HuH-7.5 (cell line): ENCODE data around the gene RNF167.
A peak's percentile ranks its signal among the peaks of the same experiment; 100 is the strongest.

Source experiments
- DNase-seq: peaks from one replicate; pipeline ENCODE4 v3.0.0; 2011; ENCODE audit warnings: low spot score

RNF167 gene

DNA sequence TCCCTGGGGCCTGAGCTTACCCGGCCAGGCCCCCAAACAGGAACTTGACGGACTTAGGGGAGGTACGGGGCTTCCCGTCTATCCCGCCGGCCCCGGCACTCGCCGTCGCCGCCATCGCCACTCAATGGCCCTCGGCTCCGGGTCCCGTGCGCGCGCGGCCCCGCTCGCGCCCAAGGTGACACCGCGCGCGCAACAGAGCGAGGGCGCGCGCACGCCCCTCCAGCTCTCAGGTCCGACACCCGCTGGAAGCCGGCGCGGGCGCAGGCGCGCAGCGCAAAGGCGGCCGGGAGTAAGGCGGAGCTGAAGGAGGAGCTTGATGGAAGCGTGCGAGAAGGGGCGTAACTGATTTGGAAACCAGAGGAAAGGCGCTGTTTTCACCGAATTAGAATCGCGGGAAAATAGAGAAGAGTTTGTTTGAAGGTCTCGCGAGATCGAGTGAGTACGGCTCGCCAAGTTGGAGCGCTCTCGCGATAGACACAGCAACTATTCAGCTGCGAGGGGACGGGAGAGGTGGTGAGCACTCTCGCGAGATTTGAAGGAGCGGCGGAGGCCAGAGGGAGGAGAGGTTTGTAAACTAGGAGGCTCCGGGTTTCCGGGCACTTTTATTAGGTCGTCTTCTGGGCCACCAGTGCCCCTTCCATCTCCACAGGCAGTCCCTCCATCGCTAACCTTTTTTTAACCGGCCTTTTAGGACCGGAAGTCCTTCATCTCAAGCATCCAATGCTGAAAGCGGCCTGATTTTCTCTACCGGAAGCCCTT lies at the start of gene RNF167, which contains the start of gene SLC25A11:
TSS of gene RNF167 (plus strand) at position 473 of the 759 bp plus-strand sequence. CDS start 642 bp downstream, outside the sequence.
TSS of gene SLC25A11 (minus strand) at position 251 of the 759 bp plus-strand sequence. CDS start at position 115, 136 bp downstream.
- peak; percentile 91 for DNase-seq

DNA sequence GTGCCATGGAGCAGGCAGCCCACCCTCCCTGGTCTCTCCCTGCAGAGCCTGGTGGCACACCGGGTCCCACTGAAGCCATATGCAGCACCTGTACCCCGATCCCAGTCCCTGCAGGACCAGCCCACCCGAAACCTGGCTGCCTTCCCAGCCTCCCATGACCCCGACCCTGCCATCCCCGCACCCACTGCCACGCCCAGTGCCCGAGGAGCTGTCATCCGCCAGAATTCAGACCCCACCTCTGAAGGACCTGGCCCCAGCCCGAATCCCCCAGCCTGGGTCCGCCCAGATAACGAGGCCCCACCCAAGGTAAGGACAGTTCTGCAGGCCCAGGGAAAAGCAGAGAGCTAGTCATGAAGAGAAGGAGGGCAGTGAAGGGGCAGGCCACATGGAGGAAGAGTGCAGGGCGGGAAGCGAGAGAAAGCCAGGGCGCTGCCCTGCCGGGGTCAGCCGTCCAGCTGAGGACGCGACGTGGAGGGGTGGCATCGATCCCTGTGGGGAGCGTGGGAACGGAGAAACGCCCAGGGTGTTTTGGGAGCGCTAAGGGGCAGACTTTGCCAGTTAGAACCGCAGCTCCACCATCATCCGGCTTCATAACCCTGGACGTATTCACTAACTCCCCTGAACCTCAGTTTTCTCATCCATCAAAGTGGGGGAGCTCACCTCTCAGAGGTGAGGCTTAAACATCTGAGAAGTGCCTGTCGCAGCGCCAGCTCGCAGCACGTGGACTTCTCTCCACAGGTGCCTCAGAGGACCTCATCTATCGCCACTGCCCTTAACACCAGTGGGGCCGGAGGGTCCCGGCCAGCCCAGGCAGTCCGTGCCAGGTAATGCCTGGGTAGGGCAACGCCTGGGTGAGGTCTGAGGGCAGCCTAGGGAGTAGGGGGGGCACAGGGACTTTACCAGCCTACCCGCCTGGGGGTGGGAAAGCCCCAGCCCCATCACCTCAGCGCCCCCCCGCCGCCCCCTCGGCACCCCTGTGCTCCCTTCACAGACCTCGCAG lies 48.4 kb upstream of the RNF167 start:
- DNase-seq: no peak

DNA sequence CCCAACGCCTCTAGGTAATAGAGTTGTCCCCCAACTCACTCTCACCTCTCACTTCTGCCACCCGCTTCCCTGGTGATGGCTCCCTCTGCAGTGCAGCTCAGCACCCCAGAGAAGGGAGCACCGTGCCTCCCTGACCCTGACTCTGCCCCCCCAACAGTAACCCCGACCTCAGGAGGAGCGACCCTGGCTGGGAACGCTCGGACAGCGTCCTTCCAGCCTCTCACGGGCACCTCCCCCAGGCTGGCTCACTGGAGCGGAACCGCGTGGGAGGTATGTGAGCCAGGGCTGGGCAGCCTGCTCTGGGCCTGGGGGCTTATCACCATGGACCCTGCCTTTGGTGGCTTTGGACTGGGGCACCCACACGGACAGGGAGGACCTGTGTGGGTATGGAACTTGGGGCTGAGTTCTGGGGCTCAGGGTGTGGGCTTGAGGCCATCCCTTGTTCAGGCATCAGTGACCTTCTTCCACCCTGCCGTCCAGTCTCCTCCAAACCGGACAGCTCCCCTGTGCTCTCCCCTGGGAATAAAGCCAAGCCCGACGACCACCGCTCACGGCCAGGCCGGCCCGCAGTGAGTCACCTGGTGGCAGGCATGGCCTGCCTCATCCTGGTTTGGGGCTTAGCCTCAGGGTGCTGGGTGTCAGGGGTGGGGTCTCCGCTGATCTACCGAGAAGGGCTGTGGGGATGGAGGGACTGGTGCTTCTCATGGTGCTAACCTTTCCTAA lies 47.4 kb upstream of the RNF167 start:
- no peak for DNase-seq

GRCh38 chr17:4893272-4893671 lies 46.8 kb upstream of the RNF167 start:
- DNase-seq: no peak

DNA sequence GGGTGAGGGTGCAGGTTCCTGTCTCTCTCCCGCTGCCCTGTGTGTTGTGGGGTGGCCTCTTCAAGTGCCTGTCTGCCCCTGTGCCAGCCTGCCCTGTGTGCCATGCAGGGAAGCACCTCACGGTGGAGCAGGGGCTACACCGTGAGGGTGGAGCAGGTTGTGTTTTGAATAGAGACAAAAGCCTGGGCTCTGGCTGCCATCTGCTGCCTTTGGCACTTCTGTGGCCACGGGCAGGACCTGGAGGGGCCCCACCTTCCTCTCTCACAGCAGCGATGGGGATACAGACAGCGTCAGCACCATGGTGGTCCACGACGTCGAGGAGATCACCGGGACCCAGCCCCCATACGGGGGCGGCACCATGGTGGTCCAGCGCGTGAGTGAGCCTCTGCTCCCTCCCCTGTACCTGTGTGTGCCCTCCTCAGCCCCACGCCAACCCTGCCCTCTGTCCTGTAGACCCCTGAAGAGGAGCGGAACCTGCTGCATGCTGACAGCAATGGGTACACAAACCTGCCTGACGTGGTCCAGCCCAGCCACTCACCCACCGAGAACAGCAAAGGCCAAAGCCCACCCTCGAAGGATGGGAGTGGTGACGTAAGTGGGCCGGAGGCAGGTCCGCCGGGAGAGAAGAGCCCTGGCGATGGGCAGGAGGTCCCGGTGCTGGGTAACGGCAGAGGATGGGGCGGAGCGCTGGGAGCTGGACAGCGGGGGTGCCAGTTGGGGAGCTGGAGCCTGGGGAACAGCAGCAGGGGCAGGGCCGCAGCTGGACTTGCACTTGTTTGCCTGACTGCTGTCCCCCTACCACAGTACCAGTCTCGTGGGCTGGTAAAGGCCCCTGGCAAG lies 46.1 kb upstream of the RNF167 start:
- no peak for DNase-seq

DNA sequence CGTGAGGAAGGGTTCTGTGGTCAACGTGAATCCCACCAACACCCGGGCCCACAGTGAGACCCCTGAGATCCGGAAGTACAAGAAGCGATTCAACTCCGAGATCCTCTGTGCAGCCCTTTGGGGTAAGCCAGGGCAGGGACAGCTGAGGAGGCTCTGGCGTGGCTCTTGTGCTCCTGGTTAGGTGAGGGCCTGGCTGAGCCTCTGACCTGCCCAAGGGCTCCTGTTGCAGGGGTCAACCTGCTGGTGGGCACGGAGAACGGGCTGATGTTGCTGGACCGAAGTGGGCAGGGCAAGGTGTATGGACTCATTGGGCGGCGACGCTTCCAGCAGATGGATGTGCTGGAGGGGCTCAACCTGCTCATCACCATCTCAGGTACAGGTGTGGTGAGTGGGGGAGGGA lies 44.9 kb upstream of the RNF167 start:
- no peak for DNase-seq

DNA sequence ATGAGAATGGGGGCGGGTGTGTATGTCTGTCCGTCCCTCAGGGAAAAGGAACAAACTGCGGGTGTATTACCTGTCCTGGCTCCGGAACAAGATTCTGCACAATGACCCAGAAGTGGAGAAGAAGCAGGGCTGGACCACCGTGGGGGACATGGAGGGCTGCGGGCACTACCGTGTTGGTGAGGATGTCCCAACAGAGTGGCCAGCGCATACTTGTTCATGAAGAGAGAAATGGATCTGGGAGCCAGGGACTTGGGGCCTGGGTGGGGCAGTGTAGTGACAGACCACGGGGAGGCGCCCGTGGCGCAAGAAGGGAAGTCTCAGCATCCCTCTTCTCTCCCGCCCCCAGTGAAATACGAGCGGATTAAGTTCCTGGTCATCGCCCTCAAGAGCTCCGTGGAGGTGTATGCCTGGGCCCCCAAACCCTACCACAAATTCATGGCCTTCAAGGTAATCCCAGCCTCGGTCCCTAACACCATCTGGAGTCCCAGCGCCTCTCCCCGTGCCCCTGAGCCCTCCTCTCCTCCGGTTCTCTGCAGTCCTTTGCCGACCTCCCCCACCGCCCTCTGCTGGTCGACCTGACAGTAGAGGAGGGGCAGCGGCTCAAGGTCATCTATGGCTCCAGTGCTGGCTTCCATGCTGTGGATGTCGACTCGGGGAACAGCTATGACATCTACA lies 44.3 kb upstream of the RNF167 start:
- peak; percentile 54 for DNase-seq

GRCh38 chr17:4896332-4897197 lies 43.5 kb upstream of the RNF167 start:
- DNase-seq: no peak

DNA sequence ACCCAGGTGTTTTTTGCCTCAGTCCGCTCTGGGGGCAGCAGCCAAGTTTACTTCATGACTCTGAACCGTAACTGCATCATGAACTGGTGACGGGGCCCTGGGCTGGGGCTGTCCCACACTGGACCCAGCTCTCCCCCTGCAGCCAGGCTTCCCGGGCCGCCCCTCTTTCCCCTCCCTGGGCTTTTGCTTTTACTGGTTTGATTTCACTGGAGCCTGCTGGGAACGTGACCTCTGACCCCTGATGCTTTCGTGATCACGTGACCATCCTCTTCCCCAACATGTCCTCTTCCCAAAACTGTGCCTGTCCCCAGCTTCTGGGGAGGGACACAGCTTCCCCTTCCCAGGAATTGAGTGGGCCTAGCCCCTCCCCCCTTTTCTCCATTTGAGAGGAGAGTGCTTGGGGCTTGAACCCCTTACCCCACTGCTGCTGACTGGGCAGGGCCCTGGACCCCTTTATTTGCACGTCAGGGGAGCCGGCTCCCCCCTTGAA lies 42.8 kb upstream of the RNF167 start:
- no peak for DNase-seq

DNA sequence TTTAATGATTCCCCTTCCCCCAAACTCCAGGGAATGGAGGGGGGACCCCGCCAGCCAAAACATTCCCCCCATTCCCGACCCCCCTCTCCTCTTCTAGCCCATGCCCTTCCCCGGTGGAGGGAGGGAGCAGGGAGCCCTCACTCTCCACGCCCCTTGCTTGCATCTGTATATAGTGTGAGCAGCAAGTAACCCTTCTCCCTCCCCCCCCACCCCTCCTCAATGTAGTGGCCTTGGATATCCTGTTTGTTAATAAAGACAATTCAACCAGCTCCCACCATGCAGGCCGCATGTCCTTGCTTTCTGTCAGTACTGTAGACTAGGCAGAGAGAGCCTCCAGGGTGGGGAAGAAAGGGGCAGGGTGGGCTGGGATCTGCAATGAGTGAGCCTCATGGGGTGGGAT lies 42.3 kb upstream of the RNF167 start:
- no peak for DNase-seq

DNA sequence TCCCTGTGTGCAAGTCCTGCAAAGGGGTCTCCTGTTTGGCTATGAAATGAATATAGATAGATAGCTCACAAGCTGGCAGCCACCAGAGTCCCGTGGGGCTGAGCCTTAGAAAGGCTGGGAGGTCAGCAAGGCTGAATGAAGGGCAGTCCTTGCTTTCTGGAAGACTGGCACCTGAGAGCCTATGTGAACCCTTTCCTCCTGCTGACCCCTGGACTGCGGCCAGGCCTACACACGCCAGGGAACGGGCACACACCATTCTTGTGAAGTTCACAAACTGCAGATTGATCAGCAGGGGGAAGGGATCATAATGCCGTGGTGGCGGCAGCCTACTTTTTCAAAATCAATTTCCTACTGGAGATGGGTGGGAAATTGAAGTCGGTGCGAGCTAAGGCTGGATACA lies 41.7 kb upstream of the RNF167 start:
- DNase-seq: no peak

- no peak for DNase-seq
Measured at GRCh38 chr17:4898927-4899326, 41.1 kb upstream of the RNF167 start.

DNA sequence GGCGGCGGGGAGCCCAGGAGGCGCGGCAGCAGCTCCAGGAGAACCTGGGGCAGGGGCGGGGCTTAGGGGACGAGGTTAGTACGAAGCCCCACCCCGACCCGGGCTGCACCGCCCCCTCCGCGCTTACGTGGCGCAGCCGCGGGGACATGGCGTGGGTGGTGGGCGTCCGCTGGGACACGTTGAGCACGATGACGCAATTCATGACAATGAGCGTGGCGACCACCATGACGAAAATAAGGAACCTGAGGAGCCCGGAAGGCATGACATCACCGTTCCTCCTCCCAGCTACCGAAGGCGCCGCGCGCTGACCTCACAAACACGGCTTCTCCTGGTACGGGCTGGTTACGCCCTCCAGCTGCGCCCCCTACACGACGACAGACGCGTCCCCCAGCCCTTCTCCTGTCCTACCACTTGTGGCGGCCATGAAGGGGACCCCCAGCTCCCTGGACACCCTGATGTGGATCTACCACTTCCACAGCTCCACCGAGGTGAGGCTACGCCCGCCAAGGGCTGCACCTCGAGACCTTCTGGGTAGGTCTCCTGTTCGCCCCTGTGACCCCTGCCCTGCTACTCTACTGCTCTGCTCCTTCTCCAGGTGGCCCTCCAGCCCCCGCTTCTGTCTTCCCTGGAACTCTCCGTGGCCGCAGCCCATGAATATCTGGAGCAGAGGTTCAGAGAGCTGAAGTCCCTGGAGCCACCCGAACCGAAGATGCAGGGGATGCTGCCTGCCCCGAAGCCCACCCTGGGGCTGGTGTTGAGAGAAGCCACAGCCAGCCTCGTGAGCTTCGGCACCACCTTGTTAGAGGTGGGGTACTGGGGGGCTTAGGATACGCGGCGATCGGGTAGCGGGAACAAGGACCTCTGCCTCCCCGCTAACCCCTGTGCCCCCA lies 40.5 kb upstream of the RNF167 start, which contains the start of gene C17orf107:
TSS of gene C17orf107 (plus strand) at position 196 of the 890 bp plus-strand sequence. CDS start at position 423, 227 bp downstream.
- DNase-seq: no peak

DNA sequence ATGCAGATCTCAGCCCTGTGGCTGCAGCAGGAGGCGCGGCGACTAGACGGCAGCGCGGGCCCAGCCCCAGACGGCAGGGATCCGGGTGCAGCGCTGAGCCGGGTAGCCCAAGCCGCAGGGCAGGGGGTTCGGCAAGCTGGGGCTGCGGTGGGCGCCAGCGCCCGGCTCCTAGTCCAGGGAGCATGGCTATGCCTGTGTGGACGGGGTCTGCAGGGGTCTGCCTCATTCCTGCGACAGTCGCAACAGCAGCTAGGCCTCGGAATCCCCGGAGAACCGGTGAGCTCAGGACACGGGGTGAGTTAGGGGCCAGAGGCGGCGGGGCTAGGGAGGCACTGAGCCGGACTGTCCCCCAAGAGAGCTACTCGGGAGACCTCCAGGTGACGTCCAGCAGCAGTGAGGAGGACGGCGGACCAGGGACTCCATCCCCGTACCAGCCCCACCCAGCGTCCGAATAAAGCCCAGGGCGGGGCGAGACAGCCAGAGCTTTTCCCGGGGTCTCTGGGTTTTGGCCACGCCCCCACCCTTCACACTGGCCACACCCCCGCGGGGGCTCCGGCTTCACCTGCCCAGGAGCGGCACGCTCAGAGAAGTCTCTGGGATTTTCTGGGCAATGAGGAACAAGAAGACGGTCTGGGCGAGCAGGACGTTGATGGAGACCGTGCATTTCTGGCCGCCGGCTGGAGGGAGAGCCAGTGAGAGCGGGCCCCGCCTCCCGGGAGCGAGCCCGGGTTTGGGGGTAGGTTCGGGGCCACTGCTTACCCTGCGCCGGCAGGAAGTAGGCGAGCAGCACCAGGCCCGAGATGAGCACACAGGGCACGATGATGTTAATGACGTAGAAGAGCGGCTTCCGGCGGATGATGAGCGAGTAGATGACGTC lies 39.6 kb upstream of the RNF167 start:
- DNase-seq: no peak

DNA sequence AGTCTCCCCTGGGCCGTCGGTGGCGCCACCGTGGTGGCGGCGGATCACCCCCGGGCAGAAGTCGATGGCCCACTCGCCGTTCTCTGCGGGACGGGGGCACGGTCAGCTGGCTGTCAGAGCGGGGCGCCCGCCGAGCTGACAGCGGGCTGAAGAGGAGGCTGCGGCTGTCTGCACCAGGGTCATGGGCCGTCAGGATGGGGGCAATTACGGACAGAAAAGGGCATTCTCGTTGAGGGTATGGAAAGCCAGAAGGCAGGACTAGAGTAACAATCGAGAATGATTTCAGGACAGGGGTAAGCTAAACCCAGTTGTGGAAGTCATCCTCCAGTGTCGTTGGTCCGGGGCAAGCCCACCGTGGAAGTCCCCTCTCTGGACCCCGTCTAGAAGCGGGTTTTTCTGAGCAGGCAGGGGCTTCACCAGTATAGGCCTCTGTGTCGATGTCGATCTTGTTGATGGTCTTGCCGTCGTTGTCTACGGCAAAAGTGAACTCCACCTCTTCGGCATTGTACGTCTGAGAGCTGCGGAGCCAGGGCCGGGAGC lies 38.9 kb upstream of the RNF167 start:
- no peak for DNase-seq

DNA sequence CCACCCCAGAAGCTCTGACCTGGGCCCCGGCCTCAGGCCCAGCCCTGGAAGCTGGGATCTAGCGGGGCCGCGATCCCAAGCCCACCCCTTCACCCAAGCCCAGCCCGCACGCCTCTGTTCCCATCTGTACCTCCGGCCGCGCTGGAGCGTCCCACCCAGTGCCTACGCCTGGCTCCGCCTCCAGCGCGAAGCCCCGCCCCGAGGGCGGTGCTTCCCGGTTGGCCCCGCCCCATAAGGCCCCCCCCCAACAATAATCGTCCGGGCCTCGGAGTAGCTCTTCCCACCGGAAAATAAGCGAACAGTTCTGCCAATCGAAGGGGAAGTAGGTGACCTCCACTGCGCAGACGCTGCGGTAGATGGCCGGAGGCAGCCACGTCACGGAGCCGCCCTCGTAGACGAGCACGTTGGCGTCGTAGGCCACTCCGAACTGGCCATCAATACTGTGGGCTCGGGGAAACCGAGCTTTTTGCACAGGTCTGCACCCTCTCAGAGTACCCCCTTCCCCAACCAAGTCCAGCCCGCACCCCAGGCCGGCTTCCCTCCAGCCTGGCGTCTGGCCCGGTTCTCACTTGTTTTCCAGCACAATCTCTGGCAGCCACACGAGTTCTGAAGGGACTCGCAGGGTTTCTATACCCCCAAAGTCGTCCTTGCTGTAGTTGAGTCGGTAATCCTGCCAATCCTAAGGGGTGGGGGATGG lies 38.3 kb upstream of the RNF167 start:
- no peak for DNase-seq
